Gastroesophageal sphincter (tissue), 4 donors: ENCODE results near the gene ZP3. TPM values are rescaled to one million over a fixed set of nuclear protein-coding genes. Genes with fewer than 3 reads are reported as not detected.
"Not testable (repeated sequence)": the region's sequence is repeated elsewhere in the genome, so short reads cannot be mapped to it uniquely, and the experiment has no call there.

ENCODE experiments used
- ATAC-seq: fragments of 150-250 bp; one replicate; pipeline ENCODE4 v1.9.1; 2016; ENCODE audit warnings: mild to moderate bottlenecking, moderate library complexity
- H3K27ac ChIP-seq, 4 donors: fragments of 200-600 bp; sonication (generic) in 3 of 4; 1 replicate in 3 of 4; 2 replicates in 1 of 4; pipeline ENCODE4 v1.5.1; 2016 to 2019
- H3K27me3 ChIP-seq: fragments of 200-600 bp; sonication (generic); one replicate; pipeline ENCODE4 v1.5.1; 2019
- H3K36me3 ChIP-seq, 2 donors: fragments of 200-600 bp; sonication (generic); one replicate each; pipeline ENCODE4 v1.5.1; 2019; ENCODE audit warnings: control low read depth in 1 of 2
- H3K4me1 ChIP-seq, 3 donors: fragments of 200-600 bp; sonication (generic); 1 replicate in 2 of 3; 2 replicates in 1 of 3; pipeline ENCODE4 v1.5.1; 2016 to 2019; ENCODE audit warnings: control low read depth in 2 of 3
- H3K4me3 ChIP-seq, 2 donors: fragments of 200-600 bp; sonication (generic); one replicate each; pipeline ENCODE4 v1.5.1; 2019; ENCODE audit warnings: mild to moderate bottlenecking in 1 of 2, moderate library complexity in 1 of 2
- H3K9me3 ChIP-seq, 3 donors: fragments of 200-600 bp; sonication (generic); one replicate each; pipeline ENCODE4 v1.5.1; 2017 to 2019; ENCODE audit warnings: control low read depth in 2 of 3
- EP300 ChIP-seq: sonication (generic); formaldehyde crosslinking; IDR thresholded peaks from one replicate; pipeline ENCODE4 v1.6.1; 2017; ENCODE audit warnings: antibody characterized with exemption, mild to moderate bottlenecking
- POLR2A ChIP-seq, 2 donors: fragments of 450-650 bp; IDR thresholded peaks; one replicate each; pipeline ENCODE4 v1.6.1; 2017; ENCODE audit warnings: antibody characterized with exemption in 2 of 2, mild to moderate bottlenecking in 2 of 2, moderate library complexity in 1 of 2
- POLR2AphosphoS5 ChIP-seq: sonication (generic); formaldehyde crosslinking; IDR thresholded peaks from one replicate; pipeline ENCODE4 v1.6.1; 2017; ENCODE audit warnings: antibody characterized with exemption
- WGBS, 2 donors: methylation state at CpG; one replicate each; pipeline ENCODE4 v1.1.5; 2018; ENCODE audit warnings: low coverage in 1 of 2; 5-methylcytosine and 5-hydroxymethylcytosine counted together
- total RNA-seq, 4 donors: library from RNA; depleted of rRNA; stranded (reverse); fragments of >200 nt; gene quantifications; one replicate each; pipeline ENCODE4 v1.1.0, GENCODE V29; 2016
- TF ChIP-seq, protein P1 (sequence below), 4 experiments: fragments of 200-600 bp in 2 of 4; fragments of 450-650 bp in 2 of 4; sonication (generic) in 1 of 4; IDR thresholded peaks; one replicate each; pipeline ENCODE4 v1.5.1; 2017 to 2019; ENCODE audit warnings: antibody characterized with exemption in 4 of 4, mild to moderate bottlenecking in 2 of 4, moderate library complexity in 2 of 4

ZP3 gene
- total RNA-seq, 4 donors from 2014 or later: 0.20 to 4.7 (median 0.31) TPM

- 39 to 40% methylated on average over 10 to 11 of the region's 12 CpGs for WGBS, 2 donors
- H3K36me3 ChIP-seq: no peaks in the 10 kb centered on the region
- no peaks in the 10 kb centered on the region for H3K27me3 ChIP-seq
- TF ChIP-seq POLR2A (IDR thresholded peaks at IDR 0.05): no peak
- no peak for TF ChIP-seq EP300
- TF ChIP-seq POLR2AphosphoS5: no peak
- TF ChIP-seq, protein P1, sequence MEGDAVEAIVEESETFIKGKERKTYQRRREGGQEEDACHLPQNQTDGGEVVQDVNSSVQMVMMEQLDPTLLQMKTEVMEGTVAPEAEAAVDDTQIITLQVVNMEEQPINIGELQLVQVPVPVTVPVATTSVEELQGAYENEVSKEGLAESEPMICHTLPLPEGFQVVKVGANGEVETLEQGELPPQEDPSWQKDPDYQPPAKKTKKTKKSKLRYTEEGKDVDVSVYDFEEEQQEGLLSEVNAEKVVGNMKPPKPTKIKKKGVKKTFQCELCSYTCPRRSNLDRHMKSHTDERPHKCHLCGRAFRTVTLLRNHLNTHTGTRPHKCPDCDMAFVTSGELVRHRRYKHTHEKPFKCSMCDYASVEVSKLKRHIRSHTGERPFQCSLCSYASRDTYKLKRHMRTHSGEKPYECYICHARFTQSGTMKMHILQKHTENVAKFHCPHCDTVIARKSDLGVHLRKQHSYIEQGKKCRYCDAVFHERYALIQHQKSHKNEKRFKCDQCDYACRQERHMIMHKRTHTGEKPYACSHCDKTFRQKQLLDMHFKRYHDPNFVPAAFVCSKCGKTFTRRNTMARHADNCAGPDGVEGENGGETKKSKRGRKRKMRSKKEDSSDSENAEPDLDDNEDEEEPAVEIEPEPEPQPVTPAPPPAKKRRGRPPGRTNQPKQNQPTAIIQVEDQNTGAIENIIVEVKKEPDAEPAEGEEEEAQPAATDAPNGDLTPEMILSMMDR (IDR thresholded peaks at IDR 0.05): no peak
- H3K9me3 ChIP-seq: no peaks in the 10 kb centered on the region
- no peak for ATAC-seq
- peak overlapping the region; percentile 47 to 82 for H3K4me3 ChIP-seq
- peak overlapping the region; percentile 69 to 91 (median 90) for H3K27ac ChIP-seq
- peaks cover 0 to 37% (median 8%) of the 10 kb centered on the region in 3 donors for H3K4me1 ChIP-seq
These were observed 32.1 kb upstream of the ZP3 start for GRCh38 chr7:76392531-76393115.

DNA sequence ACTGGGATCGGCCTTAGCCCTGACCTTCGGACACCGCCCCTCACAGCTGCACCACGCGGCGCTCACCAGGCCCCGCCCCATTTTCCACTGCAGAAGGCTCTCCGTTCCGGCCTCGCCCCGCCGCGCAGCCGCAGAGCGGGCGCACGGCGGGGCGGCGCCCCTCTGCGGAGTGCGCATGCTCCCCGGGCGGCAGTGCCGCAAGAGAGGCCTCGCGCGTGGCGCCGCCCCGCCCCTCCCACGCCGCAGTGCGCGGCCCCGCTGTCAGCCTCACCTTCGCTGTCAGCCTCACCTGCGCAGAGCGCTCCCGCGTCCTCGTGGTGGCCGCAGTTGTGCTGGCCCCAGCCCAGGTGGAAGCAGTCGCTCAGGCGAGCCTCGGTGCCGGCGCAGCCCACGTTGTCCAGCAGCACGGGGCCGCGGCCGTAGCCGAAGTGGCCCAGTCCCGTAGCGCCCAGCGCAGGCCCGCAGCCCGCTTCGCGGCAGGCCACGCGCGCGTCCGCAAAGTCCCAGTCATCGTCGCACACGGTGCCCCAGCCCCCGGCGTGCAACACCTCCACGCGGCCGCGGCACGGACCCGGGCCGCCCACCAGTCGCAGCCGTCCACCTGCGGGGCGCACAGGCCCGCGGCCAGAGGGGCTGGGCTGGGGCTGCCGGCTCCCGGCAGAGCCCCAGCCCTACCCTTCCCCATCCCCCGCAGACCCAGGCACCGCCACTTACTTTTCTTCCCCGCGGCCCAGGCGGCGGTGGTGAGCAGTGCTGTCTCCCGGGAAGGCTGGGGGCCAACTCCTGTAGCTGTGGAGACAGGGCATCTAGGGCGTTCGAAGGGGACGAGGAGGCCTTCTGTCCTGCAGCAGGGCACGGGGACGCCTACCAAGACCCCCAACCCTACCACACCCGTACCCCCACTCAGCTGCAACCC is 31.4 kb upstream of the ZP3 start:
- H3K27ac ChIP-seq: peak overlapping the region; percentile 69 to 91 (median 90)
- peak overlapping the region; percentile 47 to 82 for H3K4me3 ChIP-seq
- WGBS, 2 donors: 0% methylated on average over 8 of the region's 99 CpGs; no CpG with 5 or more reads in 1 of the 2 donors
- ATAC-seq: peak; percentile 94
- H3K9me3 ChIP-seq: no peaks in the 10 kb centered on the region
- H3K27me3 ChIP-seq: no peaks in the 10 kb centered on the region
- peaks cover 0 to 41% (median 8%) of the 10 kb centered on the region in 3 donors for H3K4me1 ChIP-seq
- peak; percentile 91 for TF ChIP-seq POLR2A (IDR thresholded peaks at IDR 0.05)
- TF ChIP-seq, protein P1 (IDR thresholded peaks at IDR 0.05): peak in 3 of 4 experiments; percentile 7 to 18 (median 16)
- TF ChIP-seq EP300: no peak
- TF ChIP-seq POLR2AphosphoS5: peak; percentile 84
- no peaks in the 10 kb centered on the region for H3K36me3 ChIP-seq

- Histone ChIP-seq H3K4me3 (no peak overlapping the region), H3K4me1 (peaks cover 0 to 31% (median 8%) of the 10 kb centered on the region in 3 donors), H3K36me3 (no peaks in the 10 kb centered on the region), H3K27me3 (no peaks in the 10 kb centered on the region), H3K27ac (no peak overlapping the region), H3K9me3 (no peaks in the 10 kb centered on the region)
- no peak for TF ChIP-seq POLR2A (IDR thresholded peaks at IDR 0.05)
- TF ChIP-seq POLR2AphosphoS5: no peak
- no peak for TF ChIP-seq EP300
- TF ChIP-seq, protein P1 (IDR thresholded peaks at IDR 0.05): no peak
- no peak for ATAC-seq
- 79 to 100% methylated on average over 2 to 3 of the region's 9 CpGs for WGBS, 2 donors
These were observed 29.8 kb upstream of the ZP3 start for GRCh38 chr7:76394957-76395356.

- not testable (repeated sequence) for H3K27me3 ChIP-seq, H3K9me3 ChIP-seq, H3K36me3 ChIP-seq, ATAC-seq, H3K27ac ChIP-seq, H3K4me3 ChIP-seq
- peaks cover 0 to 31% (median 8%) of the 10 kb centered on the region in 3 donors for H3K4me1 ChIP-seq
- 84 to 100% methylated on average over 3 to 6 of the region's 11 CpGs for WGBS, 2 donors
These were observed 29.2 kb upstream of the ZP3 start for GRCh38 chr7:76395605-76395964.

DNA sequence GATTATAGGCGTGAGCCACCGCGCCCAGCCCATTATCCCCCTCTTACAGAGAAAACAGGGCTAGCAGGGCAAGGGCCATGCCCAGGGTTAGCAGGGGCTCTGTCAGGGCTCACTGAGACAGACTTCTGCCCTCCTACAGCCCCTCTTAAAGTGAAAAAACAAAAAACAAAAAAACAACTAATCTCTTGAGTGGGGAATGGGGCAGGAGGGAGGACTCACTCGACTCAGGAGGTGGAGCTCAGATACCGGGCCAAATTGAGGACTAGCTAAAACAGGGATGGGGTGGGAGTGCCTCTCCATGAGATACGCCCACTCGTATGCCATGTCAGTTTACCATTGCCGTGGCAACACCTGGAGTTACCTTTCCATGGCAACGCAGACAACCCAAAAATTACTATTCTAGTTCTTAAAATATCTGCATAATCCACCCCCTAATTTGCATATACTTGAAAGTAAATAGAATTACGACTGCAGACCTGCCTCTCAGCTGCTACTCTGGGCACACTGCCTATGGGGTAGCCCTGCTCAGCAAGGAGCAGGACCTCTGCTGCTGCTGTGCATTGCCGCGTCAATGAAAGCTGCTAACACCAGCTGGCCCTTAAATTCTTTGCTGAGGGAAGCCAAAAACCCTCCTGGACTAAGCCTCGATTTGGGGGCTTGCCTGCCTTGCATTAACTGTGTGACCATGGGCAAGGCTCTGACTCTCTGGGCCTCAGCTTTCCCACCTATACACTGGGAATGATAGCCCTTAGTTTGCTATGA is 28.6 kb upstream of the ZP3 start:
- no peak overlapping the region for H3K27ac ChIP-seq
- WGBS, 2 donors: 59 to 63% methylated on average over 9 of the region's 13 CpGs

More for the DNA sequence above, 28.6 kb upstream of the ZP3 start:
- TF ChIP-seq, protein P1 (IDR thresholded peaks at IDR 0.05): no peak
- TF ChIP-seq POLR2AphosphoS5 (no peak), EP300 (no peak), POLR2A (IDR thresholded peaks at IDR 0.05) (no peak)
- ATAC-seq: no peak
- Histone ChIP-seq H3K4me1 (peaks cover 0 to 31% (median 8%) of the 10 kb centered on the region in 3 donors), H3K27me3 (no peaks in the 10 kb centered on the region), H3K36me3 (no peaks in the 10 kb centered on the region), H3K9me3 (no peaks in the 10 kb centered on the region), H3K4me3 (no peak overlapping the region)
